ENCODE data around the gene RING1. TPM values are rescaled to one million over a fixed set of nuclear protein-coding genes. Genes with fewer than 3 reads are reported as not detected.
A peak's percentile ranks its signal among the peaks of the same experiment; 100 is the strongest.

Gene RING1
- total and polyA plus RNA-seq, 10 of the 15 experiments (the other 5 are each of a cell fraction or from before 2014, with no cell fraction given): 2.0 to 27.2 (median 15.8) TPM

- ChIA-PET RAD21 (ENCODE audit: unreplicated experiment) (no interaction called here), POLR2A (no interaction called here), SMC1A (ENCODE audit: uncharacterized antibody, unreplicated experiment) (no interaction called here), CTCF (interaction anchor here (0.6 to 0.9 kb wide), 3 partner anchors 42 to 81 kb away, joined by 3 read pairs; no protein-coding TSS in a partner anchor)
- no peaks in the 10 kb centered on the region for H3K9me3 ChIP-seq (replicated peaks; ENCODE audit: control insufficient read depth, insufficient read depth, low read length)
- H3K79me2 ChIP-seq (ENCODE audit: control insufficient read depth, insufficient read depth, low read length): no peaks in the 10 kb centered on the region
- H3K4me2 ChIP-seq (ENCODE audit: control insufficient read depth, insufficient read depth): no peak overlapping the region
- TF ChIP-seq RFX5 (IDR thresholded peaks at IDR 0.05; ENCODE audit: low read depth, low read length) (no peak), SUZ12 (IDR thresholded peaks at IDR 0.05; ENCODE audit: unreplicated experiment) (no peak), BHLHE40 (IDR thresholded peaks at IDR 0.05; ENCODE audit: borderline replicate concordance in 1 of 2, low read depth in 2 of 2, low read length in 1 of 2) (peak in 1 of 2 experiments; percentile 43; a peak in 1 of 4 replicates), SRF (IDR thresholded peaks at IDR 0.05; ENCODE audit: low read depth in 2 of 2, low read length in 2 of 2) (0 out of 4 replicates have a peak, but pooled peaks of 1 of the 2 experiments have one; percentile 5)
- intact Hi-C loops (cut with micrococcal nuclease; ENCODE audit: unreplicated experiment) (loop anchor here (2.0 kb wide), 1 partner anchor 61 kb away; no protein-coding TSS in a partner anchor), in situ Hi-C loops (cut with MboI) (no loop called here)
- H3K27ac ChIP-seq (ENCODE audit: control insufficient read depth, insufficient read depth): no peak overlapping the region
- H3K9ac ChIP-seq (ENCODE audit: control insufficient read depth, insufficient read depth, low read length): no peak overlapping the region
- H4K20me1 ChIP-seq (ENCODE audit: control insufficient read depth, insufficient read depth): no peaks in the 10 kb centered on the region
- WGBS (ENCODE audit: insufficient coverage, insufficient replicate concordance, low lambda C conversion rate, missing lambda C conversion rate): 40% methylated on average over 19 of the region's 19 CpGs
- H3K36me3 ChIP-seq (ENCODE audit: control insufficient read depth in 2 of 2, insufficient read depth in 2 of 2, low read length in 1 of 2): no peaks in the 10 kb centered on the region
- no TSS peak for BruUV-seq (replicated peaks)
- ATAC-seq (no peak), FAIRE-seq (no peak), DNase-seq (ENCODE audit: low read depth, low spot score) (no peak)
- H3K27me3 ChIP-seq (replicated peaks in 1 of 2; ENCODE audit: control insufficient read depth in 2 of 2, insufficient read depth in 2 of 2, low read length in 1 of 2): no peaks in the 10 kb centered on the region
- H3K4me3 ChIP-seq: no peak overlapping the region
- H2AFZ ChIP-seq (ENCODE audit: control insufficient read depth, low read depth, low read length): no peak overlapping the region
- H3K4me1 ChIP-seq (ENCODE audit: control insufficient read depth, insufficient read depth, low read length): no peaks in the 10 kb centered on the region; the same call in 1 of the 2 replicates
Observed at GRCh38 chr6:33167374-33168283, 40.7 kb upstream of the RING1 start.

- in situ Hi-C loops (cut with MboI) (no loop called here), intact Hi-C loops (cut with micrococcal nuclease; ENCODE audit: unreplicated experiment) (loop anchor here (2.0 kb wide), 1 partner anchor 61 kb away; no protein-coding TSS in a partner anchor)
- 15% methylated on average over 6 of the region's 6 CpGs for WGBS (ENCODE audit: insufficient coverage, insufficient replicate concordance, low lambda C conversion rate, missing lambda C conversion rate)
- Histone ChIP-seq H3K79me2 (ENCODE audit: control insufficient read depth, insufficient read depth, low read length) (no peaks in the 10 kb centered on the region), H3K4me1 (ENCODE audit: control insufficient read depth, insufficient read depth, low read length) (no peaks in the 10 kb centered on the region; the same call in 1 of the 2 replicates), H3K27ac (ENCODE audit: control insufficient read depth, insufficient read depth) (no peak overlapping the region), H3K4me3 (no peak overlapping the region), H3K4me2 (ENCODE audit: control insufficient read depth, insufficient read depth) (no peak overlapping the region), H2AFZ (ENCODE audit: control insufficient read depth, low read depth, low read length) (no peak overlapping the region), H3K36me3 (ENCODE audit: control insufficient read depth in 2 of 2, insufficient read depth in 2 of 2, low read length in 1 of 2) (no peaks in the 10 kb centered on the region), H3K9me3 (replicated peaks; ENCODE audit: control insufficient read depth, insufficient read depth, low read length) (no peaks in the 10 kb centered on the region), H3K9ac (ENCODE audit: control insufficient read depth, insufficient read depth, low read length) (no peak overlapping the region), H3K27me3 (replicated peaks in 1 of 2; ENCODE audit: control insufficient read depth in 2 of 2, insufficient read depth in 2 of 2, low read length in 1 of 2) (no peaks in the 10 kb centered on the region), H4K20me1 (ENCODE audit: control insufficient read depth, insufficient read depth) (no peaks in the 10 kb centered on the region)
- ChIA-PET RAD21 (ENCODE audit: unreplicated experiment) (no interaction called here), POLR2A (no interaction called here), CTCF (interaction anchor here (0.6 to 0.9 kb wide), 3 partner anchors 43 to 80 kb away, joined by 3 read pairs; no protein-coding TSS in a partner anchor), SMC1A (ENCODE audit: uncharacterized antibody, unreplicated experiment) (no interaction called here)
- no TSS peak for BruUV-seq (replicated peaks)
- ATAC-seq (no peak), DNase-seq (ENCODE audit: low read depth, low spot score) (no peak), FAIRE-seq (no peak)
- TF ChIP-seq CBFB (IDR thresholded peaks at IDR 0.05; ENCODE audit: low read depth): no peak
- no peak for TF ChIP-seq TCF3 (IDR thresholded peaks at IDR 0.05; ENCODE audit: borderline replicate concordance, insufficient read depth, low read depth, low read length)
- TF ChIP-seq IKZF1 (conservative IDR thresholded peaks at IDR 0.05): no peak
- no peak for TF ChIP-seq CHD2 (IDR thresholded peaks at IDR 0.05; ENCODE audit: borderline replicate concordance, low read depth, low read length)
- TF ChIP-seq, protein P1, sequence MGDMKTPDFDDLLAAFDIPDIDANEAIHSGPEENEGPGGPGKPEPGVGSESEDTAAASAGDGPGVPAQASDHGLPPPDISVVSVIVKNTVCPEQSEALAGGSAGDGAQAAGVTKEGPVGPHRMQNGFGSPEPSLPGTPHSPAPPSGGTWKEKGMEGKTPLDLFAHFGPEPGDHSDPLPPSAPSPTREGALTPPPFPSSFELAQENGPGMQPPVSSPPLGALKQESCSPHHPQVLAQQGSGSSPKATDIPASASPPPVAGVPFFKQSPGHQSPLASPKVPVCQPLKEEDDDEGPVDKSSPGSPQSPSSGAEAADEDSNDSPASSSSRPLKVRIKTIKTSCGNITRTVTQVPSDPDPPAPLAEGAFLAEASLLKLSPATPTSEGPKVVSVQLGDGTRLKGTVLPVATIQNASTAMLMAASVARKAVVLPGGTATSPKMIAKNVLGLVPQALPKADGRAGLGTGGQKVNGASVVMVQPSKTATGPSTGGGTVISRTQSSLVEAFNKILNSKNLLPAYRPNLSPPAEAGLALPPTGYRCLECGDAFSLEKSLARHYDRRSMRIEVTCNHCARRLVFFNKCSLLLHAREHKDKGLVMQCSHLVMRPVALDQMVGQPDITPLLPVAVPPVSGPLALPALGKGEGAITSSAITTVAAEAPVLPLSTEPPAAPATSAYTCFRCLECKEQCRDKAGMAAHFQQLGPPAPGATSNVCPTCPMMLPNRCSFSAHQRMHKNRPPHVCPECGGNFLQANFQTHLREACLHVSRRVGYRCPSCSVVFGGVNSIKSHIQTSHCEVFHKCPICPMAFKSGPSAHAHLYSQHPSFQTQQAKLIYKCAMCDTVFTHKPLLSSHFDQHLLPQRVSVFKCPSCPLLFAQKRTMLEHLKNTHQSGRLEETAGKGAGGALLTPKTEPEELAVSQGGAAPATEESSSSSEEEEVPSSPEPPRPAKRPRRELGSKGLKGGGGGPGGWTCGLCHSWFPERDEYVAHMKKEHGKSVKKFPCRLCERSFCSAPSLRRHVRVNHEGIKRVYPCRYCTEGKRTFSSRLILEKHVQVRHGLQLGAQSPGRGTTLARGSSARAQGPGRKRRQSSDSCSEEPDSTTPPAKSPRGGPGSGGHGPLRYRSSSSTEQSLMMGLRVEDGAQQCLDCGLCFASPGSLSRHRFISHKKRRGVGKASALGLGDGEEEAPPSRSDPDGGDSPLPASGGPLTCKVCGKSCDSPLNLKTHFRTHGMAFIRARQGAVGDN (IDR thresholded peaks at IDR 0.05): no peak
- TF ChIP-seq NBN (IDR thresholded peaks at IDR 0.05): no peak
Observed at GRCh38 chr6:33168284-33168601, 40.1 kb upstream of the RING1 start.
